Activated B cell treated with CpG ODN at 0.5 μM for 24 hours (primary cell): Measurements from ENCODE around the gene ITSN1. TPM values are rescaled to one million over a fixed set of nuclear protein-coding genes. Genes with fewer than 3 reads are reported as not detected.

Experiments used
- ATAC-seq: fragments of 200-7000 bp; cut with Tn5 transposase; one replicate; pipeline ENCODE4 v1.10.0; 2021; ENCODE audit warnings: low read depth, mild to moderate bottlenecking, moderate library complexity
- CTCF ChIA-PET: fragments of 350-600 bp; sonication (Branson Sonifier 250); formaldehyde crosslinking; loops from one replicate; lab custom pipeline; 2021; ENCODE audit warnings: antibody characterized with exemption; lab: Charles Lee
- POLR2A ChIA-PET: fragments of 350-600 bp; sonication (Branson Sonifier 250); formaldehyde crosslinking; loops from one replicate; lab custom pipeline; 2021; ENCODE audit warnings: antibody characterized with exemption; lab: Charles Lee
- DNase-seq: peaks from one replicate; pipeline ENCODE4 v3.0.0; 2022
- H3K27ac Mint-ChIP-seq: one replicate; pipeline ENCODE4 v1.8.0; 2020; ENCODE audit warnings: mixed read lengths
- H3K27me3 Mint-ChIP-seq: one replicate; pipeline ENCODE4 v1.8.0; 2021; ENCODE audit warnings: mixed read lengths
- H3K36me3 Mint-ChIP-seq: one replicate; pipeline ENCODE4 v1.8.0; 2021; ENCODE audit warnings: low read depth, mixed read lengths
- H3K4me1 Mint-ChIP-seq: one replicate; pipeline ENCODE4 v1.8.0; 2021; ENCODE audit warnings: mixed read lengths
- H3K4me3 Mint-ChIP-seq: one replicate; pipeline ENCODE4 v1.8.0; 2020; ENCODE audit warnings: mild to moderate bottlenecking, mixed read lengths
- H3K9me3 Mint-ChIP-seq: one replicate; pipeline ENCODE4 v1.8.0; 2020; ENCODE audit warnings: mixed read lengths
- CTCF ChIP-seq: fragments of 200-600 bp; IDR thresholded peaks from one replicate; pipeline ENCODE4 v1.8.0; 2022; ENCODE audit warnings: antibody characterized with exemption, mild to moderate bottlenecking
- intact Hi-C: fragments of 100-400 bp; cut with micrococcal nuclease; formaldehyde crosslinking; loops from one replicate; pipeline ENCODE4 v1.15.1; 2024
- total RNA-seq: library from RNA; stranded (reverse); gene quantifications from 2 replicates; pipeline ENCODE4 v1.2.3, GENCODE V29; 2022

The ITSN1 gene
- total RNA-seq, 1 donor from 2014 or later: 2.9 TPM

GRCh38 chr21:33640697-33641351 lies 1.5 kb upstream of the ITSN1 start:
- H3K27me3 Mint-ChIP-seq: peaks cover 14% of the 10 kb centered on the region
- no peaks in the 10 kb centered on the region for H3K9me3 Mint-ChIP-seq
- DNase-seq: no peak
- ChIA-PET CTCF (no interaction called here), POLR2A (interaction anchor here (0.6 to 2.0 kb wide), 5 partner anchors 52 to 869 kb away, joined by 3 to 7 read pairs (median 4); partner anchors contain the start of genes PAXBP1, SON and TMEM50B)
- peaks cover 11% of the 10 kb centered on the region for H3K36me3 Mint-ChIP-seq
- H3K4me1 Mint-ChIP-seq: peaks cover 19% of the 10 kb centered on the region
- ATAC-seq: no peak
- intact Hi-C loops: loop anchor here (1.0 to 5.0 kb wide), 12 partner anchors 53 to 1984 kb away; partner anchors contain the start of genes ATP5PO, DNAJC28, DONSON and GART
- TF ChIP-seq CTCF: no peak
- peak overlapping the region; percentile 99 for H3K27ac Mint-ChIP-seq
- peak overlapping the region; percentile 98 for H3K4me3 Mint-ChIP-seq

GRCh38 chr21:33641352-33642026 lies 812 bp upstream of the ITSN1 start, which contains the start of gene CRYZL1:
CRYZL1 (minus strand) TSS chr21:33641741; CDS start chr21:33631551, 10,190 bp downstream.
- H3K4me1 Mint-ChIP-seq: peaks cover 19% of the 10 kb centered on the region
- peaks cover 11% of the 10 kb centered on the region for H3K36me3 Mint-ChIP-seq
- intact Hi-C loops: loop anchor here (1.0 to 5.0 kb wide), 16 partner anchors 53 to 1984 kb away; partner anchors contain the start of genes ATP5PO, CFAP298, DNAJC28 and DONSON
- no peak for TF ChIP-seq CTCF
- no peaks in the 10 kb centered on the region for H3K9me3 Mint-ChIP-seq
- H3K27ac Mint-ChIP-seq: peak within 1 kb of the TSS; percentile 99
- DNase-seq (peak; percentile 99), ATAC-seq (peak; percentile 78)
- peaks cover 14% of the 10 kb centered on the region for H3K27me3 Mint-ChIP-seq
- ChIA-PET POLR2A (interaction anchor here (0.6 to 2.0 kb wide), 5 partner anchors 53 to 870 kb away, joined by 3 to 7 read pairs (median 4); partner anchors contain the start of genes PAXBP1, SON and TMEM50B), CTCF (no interaction called here)
- peak within 1 kb of the TSS; percentile 98 for H3K4me3 Mint-ChIP-seq

DNA sequence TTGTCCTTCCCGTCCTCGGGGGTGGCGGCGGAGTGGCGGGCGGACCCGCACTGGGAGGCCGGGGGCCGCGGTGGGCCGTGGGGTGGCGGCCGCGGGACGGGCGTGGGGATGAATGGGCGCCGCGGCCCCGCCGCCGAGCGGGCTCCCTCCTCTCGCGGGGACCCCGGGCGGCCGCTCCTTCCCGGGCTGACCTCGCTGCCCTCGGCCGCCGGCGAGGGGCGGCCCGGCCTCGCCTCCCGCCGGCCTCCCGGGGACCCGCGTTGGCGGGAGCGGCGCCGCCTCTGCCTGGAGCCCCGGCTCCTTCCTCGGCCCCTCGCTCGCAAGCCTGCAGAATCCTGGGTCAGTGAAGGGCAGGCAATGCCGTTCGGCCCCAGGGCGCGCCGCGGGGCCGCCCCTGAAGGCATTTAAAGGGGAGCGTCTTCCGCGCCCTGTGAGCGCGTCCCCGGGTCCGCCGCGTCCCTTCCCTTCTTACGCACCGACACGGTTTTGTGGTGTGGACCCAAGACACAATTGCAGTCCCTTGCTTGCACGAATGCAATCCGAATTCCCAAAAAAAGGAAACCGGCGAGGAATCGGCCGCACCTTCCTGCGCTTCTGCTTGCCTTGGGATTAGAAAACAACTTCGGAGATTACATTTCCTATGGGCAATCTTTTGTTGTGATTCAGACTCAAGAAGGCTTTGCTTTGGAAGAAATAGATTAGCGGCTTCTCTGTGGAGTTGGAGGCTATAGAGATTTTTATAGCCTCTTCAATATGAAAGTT lies 776 bp downstream of the ITSN1 start:
- ATAC-seq (no peak), DNase-seq (peak; percentile 24)
- CTCF ChIA-PET: no interaction called here
- POLR2A ChIA-PET: no interaction called here
- H3K27ac Mint-ChIP-seq: no peak overlapping the region
- peaks cover 16% of the 10 kb centered on the region for H3K27me3 Mint-ChIP-seq
- H3K4me1 Mint-ChIP-seq: peaks cover 16% of the 10 kb centered on the region
- intact Hi-C loops: loop anchor here (1.0 to 5.0 kb wide), 9 partner anchors 321 to 1986 kb away; partner anchors contain the start of genes CFAP298, IFNAR1, IL10RB and MIS18A
- no peak for TF ChIP-seq CTCF
- peaks cover 7% of the 10 kb centered on the region for H3K36me3 Mint-ChIP-seq
- no peaks in the 10 kb centered on the region for H3K9me3 Mint-ChIP-seq
- peak overlapping the region; percentile 85 for H3K4me3 Mint-ChIP-seq

DNA sequence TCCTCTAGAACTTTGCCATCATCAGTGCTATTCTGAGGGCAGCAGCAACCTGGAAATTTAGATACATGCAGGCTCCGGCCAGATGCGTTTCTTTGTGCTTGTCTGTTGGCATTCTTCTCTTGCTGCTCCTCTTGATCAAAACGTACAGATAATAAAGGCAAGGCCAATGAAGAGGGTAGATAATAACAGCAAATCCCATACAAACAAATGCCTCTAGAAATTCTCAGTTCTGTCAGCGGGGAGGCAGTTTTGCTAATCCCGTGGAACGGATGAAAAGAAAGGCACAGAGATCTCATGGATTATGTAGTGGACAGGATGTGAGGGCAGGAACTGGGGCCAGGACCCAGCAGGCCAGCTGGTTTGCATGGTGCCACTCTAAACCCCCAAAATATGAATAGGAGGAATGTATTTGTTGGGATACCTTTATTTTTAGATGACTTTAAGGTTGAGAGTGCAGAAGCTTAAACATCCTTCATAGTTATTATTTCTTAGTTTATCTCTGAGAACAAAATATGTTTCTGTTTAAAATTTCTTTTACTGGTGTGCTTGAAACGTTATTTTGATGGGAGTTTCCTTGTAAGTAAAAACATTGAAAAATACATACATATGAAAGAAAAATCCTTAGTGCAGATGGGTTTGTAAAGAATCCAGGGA lies 1.5 kb downstream of the ITSN1 start:
- TF ChIP-seq CTCF: no peak
- DNase-seq (no peak), ATAC-seq (no peak)
- ChIA-PET CTCF (no interaction called here), POLR2A (no interaction called here)
- Mint-ChIP-seq H3K4me3 (peak overlapping the region; percentile 85), H3K4me1 (peaks cover 16% of the 10 kb centered on the region), H3K36me3 (peaks cover 7% of the 10 kb centered on the region), H3K27me3 (peaks cover 16% of the 10 kb centered on the region), H3K27ac (no peak overlapping the region), H3K9me3 (no peaks in the 10 kb centered on the region)
- intact Hi-C loops: loop anchor here (5.0 kb wide), 5 partner anchors 321 to 1986 kb away; partner anchors contain the start of genes IFNAR1, IL10RB, SCAF4 and SOD1
